Measurements from ENCODE around the gene DIRAS1.

Gene DIRAS1

GRCh38 chr19:2720777-2721569, at the start of gene DIRAS1:
DIRAS1 (minus strand) TSS chr19:2721372; CDS start chr19:2717806, 3,566 bp downstream.
- no peak for DNase-seq (ENCODE audit: low read depth)

- DNase-seq (ENCODE audit: low read depth): no peak
These were observed 49.2 kb upstream of the DIRAS1 start for GRCh38 chr19:2770055-2771013.

GRCh38 chr19:2769218-2769617, 48.0 kb upstream of the DIRAS1 start:
- no peak for DNase-seq (ENCODE audit: low read depth)

- no peak for DNase-seq (ENCODE audit: low read depth)
These were observed 47.4 kb upstream of the DIRAS1 start for GRCh38 chr19:2768365-2769132.

GRCh38 chr19:2767688-2768087, 46.5 kb upstream of the DIRAS1 start:
- no peak for DNase-seq (ENCODE audit: low read depth)

- no peak for DNase-seq (ENCODE audit: low read depth)
These were observed 45.6 kb upstream of the DIRAS1 start for GRCh38 chr19:2766594-2767372.

- no peak for DNase-seq (ENCODE audit: low read depth)
These were observed 44.2 kb upstream of the DIRAS1 start for GRCh38 chr19:2765376-2765775.

- no peak for DNase-seq (ENCODE audit: low read depth)
These were observed 43.8 kb upstream of the DIRAS1 start for GRCh38 chr19:2764945-2765344.

GRCh38 chr19:2763687-2764086, 42.5 kb upstream of the DIRAS1 start:
- DNase-seq (ENCODE audit: low read depth): no peak

GRCh38 chr19:2762783-2763496, 41.8 kb upstream of the DIRAS1 start:
- DNase-seq (ENCODE audit: low read depth): no peak

GRCh38 chr19:2761876-2762782, 41.0 kb upstream of the DIRAS1 start:
- no peak for DNase-seq (ENCODE audit: low read depth)

- no peak for DNase-seq (ENCODE audit: low read depth)
These were observed 40.1 kb upstream of the DIRAS1 start for GRCh38 chr19:2761309-2761677.

- DNase-seq (ENCODE audit: low read depth): no peak
These were observed 38.8 kb upstream of the DIRAS1 start for GRCh38 chr19:2759965-2760364.

GRCh38 chr19:2759362-2759761, 38.2 kb upstream of the DIRAS1 start:
- DNase-seq (ENCODE audit: low read depth): no peak

GRCh38 chr19:2758601-2759313, 37.6 kb upstream of the DIRAS1 start:
- no peak for DNase-seq (ENCODE audit: low read depth)

- no peak for DNase-seq (ENCODE audit: low read depth)
These were observed 36.0 kb upstream of the DIRAS1 start for GRCh38 chr19:2756921-2757881.

GRCh38 chr19:2756477-2756876, 35.3 kb upstream of the DIRAS1 start:
- no peak for DNase-seq (ENCODE audit: low read depth)

- no peak for DNase-seq (ENCODE audit: low read depth)
These were observed 34.6 kb upstream of the DIRAS1 start for GRCh38 chr19:2755811-2756210.
